Measurements from ENCODE around the gene PIN4. TPM values are rescaled to one million over a fixed set of nuclear protein-coding genes. Genes with fewer than 3 reads are reported as not detected.

PIN4 gene
- 10 to 100 TPM in 1 of 4 donors, 1 to 10 TPM in 1, under 1 TPM in 1, not detected in 1; 1.00 to 15.2 (median 8.1) TPM for total RNA-seq

GRCh38 chrX:72181178-72182125 lies at the start of gene PIN4:
TSS of gene PIN4 (plus strand) at chrX:72181757. CDS start at chrX:72181786, 29 bp downstream.
- DNase-seq, result peak; percentile 90
- in situ Hi-C loops (cut with MboI; ENCODE audit: low pct_ligation_motif_present in 1 of 4, low pct_unique_long_range_greater_than_20kb in 1 of 4, low sequenced_read_pairs in 3 of 4) (no loop called here), intact Hi-C loops (cut with DNase I; ENCODE audit: low total_unique reads) (no loop called here)
- Histone ChIP-seq H3K27ac (peak within 1 kb of the TSS; percentile 80 to 89 (median 86)), H3K36me3 (no peaks in the 10 kb centered on the region), H3K4me1 (peaks cover 0 to 7% (median 5%) of the 10 kb centered on the region in 4 donors), H3K9me3 (no peaks in the 10 kb centered on the region), H3K4me3 (peak within 1 kb of the TSS; percentile 21 to 66 (median 49)), H3K27me3 (no peaks in the 10 kb centered on the region)
- TF ChIP-seq EP300 (IDR thresholded peaks at IDR 0.05; ENCODE audit: low read depth) (no peak), POLR2AphosphoS5 (IDR thresholded peaks at IDR 0.05) (peak; percentile 6 to 43 (median 29)), POLR2A (IDR thresholded peaks at IDR 0.05) (peak; percentile 51)
- TF ChIP-seq, protein P1, sequence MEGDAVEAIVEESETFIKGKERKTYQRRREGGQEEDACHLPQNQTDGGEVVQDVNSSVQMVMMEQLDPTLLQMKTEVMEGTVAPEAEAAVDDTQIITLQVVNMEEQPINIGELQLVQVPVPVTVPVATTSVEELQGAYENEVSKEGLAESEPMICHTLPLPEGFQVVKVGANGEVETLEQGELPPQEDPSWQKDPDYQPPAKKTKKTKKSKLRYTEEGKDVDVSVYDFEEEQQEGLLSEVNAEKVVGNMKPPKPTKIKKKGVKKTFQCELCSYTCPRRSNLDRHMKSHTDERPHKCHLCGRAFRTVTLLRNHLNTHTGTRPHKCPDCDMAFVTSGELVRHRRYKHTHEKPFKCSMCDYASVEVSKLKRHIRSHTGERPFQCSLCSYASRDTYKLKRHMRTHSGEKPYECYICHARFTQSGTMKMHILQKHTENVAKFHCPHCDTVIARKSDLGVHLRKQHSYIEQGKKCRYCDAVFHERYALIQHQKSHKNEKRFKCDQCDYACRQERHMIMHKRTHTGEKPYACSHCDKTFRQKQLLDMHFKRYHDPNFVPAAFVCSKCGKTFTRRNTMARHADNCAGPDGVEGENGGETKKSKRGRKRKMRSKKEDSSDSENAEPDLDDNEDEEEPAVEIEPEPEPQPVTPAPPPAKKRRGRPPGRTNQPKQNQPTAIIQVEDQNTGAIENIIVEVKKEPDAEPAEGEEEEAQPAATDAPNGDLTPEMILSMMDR (IDR thresholded peaks at IDR 0.05), result no peak
- 51% methylated on average over 45 of the region's 46 CpGs; no CpG with 5 or more reads in 1 of the 2 donors for WGBS, 2 donors (ENCODE audit: low coverage in 1 of 2)

DNA sequence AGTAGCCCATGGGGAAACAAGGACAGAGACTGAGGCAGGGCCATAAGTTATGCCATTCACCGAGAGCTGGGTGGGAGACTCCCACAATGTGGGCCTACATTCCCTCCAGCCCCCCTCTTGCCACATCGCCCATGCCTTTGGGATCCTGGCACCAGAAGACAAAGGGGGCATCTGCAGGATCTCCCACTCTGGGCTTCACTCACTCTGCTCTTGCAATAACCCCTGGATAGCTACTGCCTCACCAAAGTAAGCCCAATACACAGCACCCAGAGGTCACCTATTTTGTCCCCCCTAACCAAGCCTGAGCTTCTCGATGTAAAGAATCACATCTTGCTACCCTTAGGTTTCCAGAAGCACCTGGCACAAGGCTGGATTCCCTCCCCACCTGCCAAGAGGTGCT lies 49.1 kb upstream of the PIN4 start:
- TF ChIP-seq, protein P1 (IDR thresholded peaks at IDR 0.05), result no peak
- TF ChIP-seq EP300 (IDR thresholded peaks at IDR 0.05; ENCODE audit: low read depth) (no peak), POLR2A (IDR thresholded peaks at IDR 0.05) (no peak), POLR2AphosphoS5 (IDR thresholded peaks at IDR 0.05) (no peak)
- H3K9me3 ChIP-seq, result no peaks in the 10 kb centered on the region
- peak overlapping the region; percentile 65 to 78 (median 72) for H3K27ac ChIP-seq
- intact Hi-C loops (cut with DNase I; ENCODE audit: low total_unique reads) (no loop called here), in situ Hi-C loops (cut with MboI; ENCODE audit: low pct_ligation_motif_present in 1 of 4, low pct_unique_long_range_greater_than_20kb in 1 of 4, low sequenced_read_pairs in 3 of 4) (loop anchor here in 1 of 4 donors (25.0 kb wide), 1 partner anchor 120 kb away; no protein-coding TSS in a partner anchor)
- peaks cover 10% of the 10 kb centered on the region for H3K27me3 ChIP-seq
- peak overlapping the region in 1 of 4 donors; percentile 51 for H3K4me3 ChIP-seq
- peaks cover 0 to 4% (median 0%) of the 10 kb centered on the region in 4 donors for H3K4me1 ChIP-seq
- no peak for DNase-seq
- WGBS, 2 donors (ENCODE audit: low coverage in 1 of 2), result 78% methylated on average over 3 of the region's 3 CpGs; no CpG with 5 or more reads in 1 of the 2 donors
- no peaks in the 10 kb centered on the region for H3K36me3 ChIP-seq

- Histone ChIP-seq H3K4me3 (no peak overlapping the region), H3K27ac (no peak overlapping the region), H3K36me3 (no peaks in the 10 kb centered on the region), H3K4me1 (peaks cover 0 to 4% (median 0%) of the 10 kb centered on the region in 4 donors), H3K27me3 (peaks cover 10% of the 10 kb centered on the region), H3K9me3 (no peaks in the 10 kb centered on the region)
- no peak for TF ChIP-seq POLR2AphosphoS5 (IDR thresholded peaks at IDR 0.05)
- TF ChIP-seq EP300 (IDR thresholded peaks at IDR 0.05; ENCODE audit: low read depth), result no peak
- TF ChIP-seq, protein P1 (IDR thresholded peaks at IDR 0.05), result no peak
- TF ChIP-seq POLR2A (IDR thresholded peaks at IDR 0.05), result no peak
- in situ Hi-C loops (cut with MboI; ENCODE audit: low pct_ligation_motif_present in 1 of 4, low pct_unique_long_range_greater_than_20kb in 1 of 4, low sequenced_read_pairs in 3 of 4), result loop anchor here in 1 of 4 donors (25.0 kb wide), 1 partner anchor 122 kb away; no protein-coding TSS in a partner anchor
- intact Hi-C loops (cut with DNase I; ENCODE audit: low total_unique reads), result no loop called here
- WGBS, 2 donors (ENCODE audit: low coverage in 1 of 2), result 88 to 100% methylated on average over 1 to 11 of the region's 11 CpGs
- DNase-seq, result no peak
Observed at GRCh38 chrX:72133851-72134546, 47.6 kb upstream of the PIN4 start.
